Gastrocnemius medialis (tissue), 4 donors: ENCODE results near the gene TSHZ1.

Source experiments
- CTCF ChIP-seq, 5 experiments: fragments of 450-650 bp in 3 of 5; fragments of 200-600 bp in 2 of 5; sonication (generic) in 2 of 5; IDR thresholded peaks in 4 of 5; conservative IDR thresholded peaks in 1 of 5; 1 replicate in 4 of 5; 2 replicates in 1 of 5; pipeline ENCODE4 v1.5.1; 2016 to 2019; ENCODE audit warnings: antibody characterized with exemption in 5 of 5, mild to moderate bottlenecking in 3 of 5, moderate library complexity in 3 of 5
- POLR2A ChIP-seq, 2 donors: fragments of 450-650 bp; IDR thresholded peaks; one replicate each; pipeline ENCODE4 v1.6.1; 2017; ENCODE audit warnings: antibody characterized with exemption in 2 of 2, mild to moderate bottlenecking in 2 of 2, moderate library complexity in 2 of 2

- TF ChIP-seq CTCF (IDR thresholded peaks at IDR 0.05 in 4 of 5, conservative IDR thresholded peaks at IDR 0.05 in 1 of 5) = no peak
- no peak for TF ChIP-seq POLR2A (IDR thresholded peaks at IDR 0.05)
Observed at GRCh38 chr18:75173125-75173432, 37.5 kb upstream of the TSHZ1 start.
